Right cardiac atrium (tissue), 5 donors: ENCODE measurements around the gene SNCG. TPM values are rescaled to one million over a fixed set of nuclear protein-coding genes. Genes with fewer than 3 reads are reported as not detected.
A peak's percentile ranks its signal among the peaks of the same experiment; 100 is the strongest.

Source experiments
- ATAC-seq, 2 donors: fragments of 200-7000 bp; cut with Tn5 transposase; one replicate each; pipeline versions ENCODE4 v1.8.0 to v1.9.1; 2020; ENCODE audit warnings: moderate library complexity in 2 of 2, mild to moderate bottlenecking in 1 of 2
- DNase-seq, 3 donors: peaks; one replicate each; pipeline ENCODE4 v3.0.0-alpha.2; 2020
- H3K27ac ChIP-seq: one replicate; pipeline ENCODE4 v1.5.1; 2013; ENCODE audit warnings: mild to moderate bottlenecking, low read length, control low read depth, moderate library complexity
- H3K27me3 ChIP-seq: one replicate; pipeline ENCODE4 v1.6.1; 2013; ENCODE audit not compliant: control insufficient read depth, insufficient read depth
- H3K4me1 ChIP-seq: one replicate; pipeline ENCODE4 v1.6.1; 2013; ENCODE audit warnings: low read length; ENCODE audit not compliant: control insufficient read depth, insufficient read depth
- H3K4me3 ChIP-seq: one replicate; pipeline ENCODE4 v1.5.1; 2013; ENCODE audit warnings: low read length, control low read depth
- H3K9me3 ChIP-seq: one replicate; pipeline ENCODE4 v1.6.1; 2013; ENCODE audit warnings: low read length; ENCODE audit not compliant: control insufficient read depth
- WGBS: extraction: QIAGEN DNeasy Blood & Tissue Kit; methylation state at CpG from one replicate; pipeline ENCODE4 v1.1.7; 2013; 5-methylcytosine and 5-hydroxymethylcytosine counted together
- intact Hi-C, 4 donors: fragments of 100-400 bp; cut with DNase I; formaldehyde crosslinking; loops; one replicate each; pipeline versions ENCODE4 v1.11.0 to v1.14.0; 2022 to 2023
- polyA plus RNA-seq: library from polyadenylated mRNA; stranded (reverse); fragments of 200-250 nt; gene quantifications from one replicate; pipeline ENCODE4 v1.2.3, GENCODE V29; 2013
- total RNA-seq, 4 donors: library from RNA; stranded (reverse); fragmentation: NEBNext Ultra II Directional; extraction: Animal tissue kit (Norgen Biotek cat#: 25700); gene quantifications; one replicate each; pipeline ENCODE4 v1.2.1, GENCODE V29; 2021
- donor health status: healthy with polysubstance abuse.
- donor health status: DM: no; HTN: yes; CAD: no.
- donor health status: DM: no; HTN: no; CAD: no.
- donor health status: DM: no; HTN: yes; CAD: no; lungs with severe emphysema.
- donor health status: DM: yes; HTN: yes; CAD: no.

The SNCG gene
- total and polyA plus RNA-seq, 5 donors: 10.8 to 30.2 (median 16.2) TPM

GRCh38 chr10:86955501-86956194, 2.8 kb upstream of the SNCG start:
- DNase-seq (peak; percentile 48 to 74 (median 72)), ATAC-seq (peak in 1 of 2 donors; percentile 9)
- Histone ChIP-seq H3K4me1 (peaks cover 8% of the 10 kb centered on the region), H3K4me3 (peak overlapping the region; percentile 47), H3K27ac (peak overlapping the region; percentile 81), H3K27me3 (no peaks in the 10 kb centered on the region), H3K9me3 (no peaks in the 10 kb centered on the region)
- intact Hi-C loops: no loop called here
- whole genome bisulfite sequencing: 57% methylated on average over 16 of the region's 16 CpGs

DNA sequence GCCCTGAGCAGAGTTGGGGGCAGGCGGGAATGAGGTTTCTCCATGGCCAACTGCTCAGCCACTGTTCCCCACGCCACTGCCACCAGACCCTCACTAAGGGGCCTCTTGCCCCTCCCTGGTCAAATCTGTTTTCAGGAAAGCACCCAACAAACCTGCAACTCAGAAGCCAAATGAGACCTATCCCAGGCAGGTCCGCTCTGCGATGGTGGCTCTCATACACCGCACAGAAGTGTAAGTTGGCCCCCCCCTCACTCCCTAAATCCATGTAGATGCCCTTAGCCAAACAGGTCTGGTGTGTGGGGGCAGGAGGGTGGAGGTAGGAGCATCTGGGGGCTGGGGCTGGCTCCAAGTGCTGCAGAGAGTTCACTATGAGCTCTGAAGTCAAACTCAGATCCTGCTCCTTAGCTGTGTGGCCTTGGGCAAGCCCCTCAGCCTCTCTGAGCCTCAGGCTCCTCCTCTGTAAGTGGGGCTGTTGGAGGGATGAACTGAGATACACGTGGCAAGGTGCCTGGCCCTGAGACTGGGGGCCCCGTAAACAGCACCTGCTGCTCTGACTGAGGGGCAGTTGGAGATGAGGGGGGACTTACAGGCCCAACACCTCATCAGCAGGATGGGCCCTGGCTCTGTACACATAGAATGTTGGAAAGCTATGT, 2.1 kb upstream of the SNCG start:
- Histone ChIP-seq H3K4me1 (peaks cover 8% of the 10 kb centered on the region), H3K4me3 (peak overlapping the region; percentile 47), H3K27ac (peak overlapping the region; percentile 78), H3K27me3 (no peaks in the 10 kb centered on the region), H3K9me3 (no peaks in the 10 kb centered on the region)
- DNase-seq (peak in 1 of 3 donors; percentile 29), ATAC-seq (no peak)
- 68% methylated on average over 7 of the region's 7 CpGs for WGBS
- intact Hi-C loops: no loop called here

DNA sequence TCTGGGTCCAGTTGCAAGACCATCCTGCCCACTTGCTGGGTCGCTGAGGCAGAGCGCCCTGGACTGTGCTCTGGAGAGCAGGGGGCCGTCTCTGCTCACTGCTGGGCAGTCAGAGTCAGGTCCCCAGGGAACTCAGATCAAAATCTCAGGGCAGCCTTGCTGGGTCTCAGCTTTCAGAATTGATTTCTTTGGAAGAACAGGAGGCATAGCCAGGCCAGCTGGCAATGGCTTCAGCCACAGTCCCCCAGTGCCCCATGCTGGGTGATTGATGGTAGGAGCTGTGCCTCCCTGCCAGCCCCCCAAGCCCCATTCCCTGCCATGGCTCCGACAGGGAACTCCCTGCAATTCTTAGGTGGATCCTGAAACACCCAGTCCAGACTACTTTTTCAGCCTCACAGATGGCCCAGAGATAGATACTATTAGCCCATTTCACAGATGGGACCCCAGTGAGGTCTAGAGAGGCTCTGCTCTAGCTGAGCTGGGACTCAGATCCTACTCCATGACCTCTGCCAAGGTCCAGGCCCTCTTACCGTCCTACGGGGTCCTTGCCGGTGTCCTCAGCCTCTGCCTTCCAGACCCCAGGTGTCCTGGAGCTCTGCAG, 1.5 kb upstream of the SNCG start:
- peak overlapping the region; percentile 47 for H3K4me3 ChIP-seq
- no peaks in the 10 kb centered on the region for H3K27me3 ChIP-seq
- H3K27ac ChIP-seq: peak overlapping the region; percentile 78
- intact Hi-C loops: no loop called here
- ATAC-seq: no peak
- DNase-seq: peak in 1 of 3 donors; percentile 43
- WGBS: 66% methylated on average over 7 of the region's 7 CpGs
- peaks cover 8% of the 10 kb centered on the region for H3K4me1 ChIP-seq
- no peaks in the 10 kb centered on the region for H3K9me3 ChIP-seq

GRCh38 chr10:86957471-86958115, 806 bp upstream of the SNCG start, which contains the start of gene MMRN2:
Gene MMRN2 (minus strand): TSS chr10:86957615. CDS start chr10:86957541, 74 bp downstream.
- WGBS: 42% methylated on average over 9 of the region's 9 CpGs
- peaks cover 8% of the 10 kb centered on the region for H3K4me1 ChIP-seq

DNA sequence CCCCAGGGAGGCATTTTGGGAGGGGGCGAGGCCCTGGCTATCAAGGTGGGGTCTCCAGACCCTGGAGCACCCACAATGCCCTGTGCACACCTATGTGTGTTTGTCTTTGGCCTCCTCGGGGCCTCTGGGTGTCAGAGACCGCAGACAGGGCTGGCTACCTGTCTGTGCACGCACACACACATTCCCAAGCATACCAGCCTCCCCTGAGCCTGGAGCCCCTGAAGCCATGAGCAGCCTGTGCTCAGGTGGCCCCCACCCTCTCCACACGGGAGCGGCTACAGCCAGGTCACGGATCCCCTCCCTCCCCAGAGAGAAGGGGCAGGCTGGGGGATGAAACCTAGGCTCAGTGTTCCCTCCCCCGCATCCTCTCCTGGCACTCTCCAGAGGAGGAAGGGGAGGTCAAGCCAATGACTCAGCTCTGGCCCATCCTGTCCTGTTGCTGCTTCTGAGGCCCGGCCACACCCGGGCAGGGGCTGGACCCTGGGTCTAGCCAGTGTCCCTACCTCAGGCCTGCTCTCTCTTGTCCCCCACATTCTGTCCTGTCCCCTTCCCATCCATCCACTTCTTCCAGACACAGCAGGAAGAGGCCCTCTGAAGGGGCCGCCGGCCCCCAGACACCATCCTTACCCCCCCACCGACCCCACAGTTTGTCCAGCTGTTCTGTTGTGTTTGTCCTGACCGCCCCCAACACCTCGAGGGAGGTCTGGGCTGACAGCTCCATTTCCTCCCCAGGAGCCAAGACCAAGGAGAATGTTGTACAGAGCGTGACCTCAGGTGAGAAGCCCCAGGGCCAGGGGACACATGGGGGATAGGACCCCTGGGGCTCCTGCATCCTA, 720 bp downstream of the SNCG start:
- DNase-seq: peak; percentile 83 to 87 (median 87)
- no peaks in the 10 kb centered on the region for H3K9me3 ChIP-seq
- intact Hi-C loops: no loop called here
- peak overlapping the region; percentile 19 for H3K27ac ChIP-seq
- H3K4me1 ChIP-seq: peaks cover 2% of the 10 kb centered on the region
- H3K27me3 ChIP-seq: no peaks in the 10 kb centered on the region
- 48% methylated on average over 16 of the region's 16 CpGs for WGBS
- peak overlapping the region; percentile 1 for H3K4me3 ChIP-seq
- peak; percentile 63 to 75 for ATAC-seq

More at GRCh38 chr10:86957471-86958115, 806 bp upstream of the SNCG start, which contains the start of gene MMRN2:
- Histone ChIP-seq H3K27ac (peak within 1 kb of the TSS; percentile 78), H3K27me3 (no peaks in the 10 kb centered on the region), H3K4me3 (peak within 1 kb of the TSS; percentile 47), H3K9me3 (no peaks in the 10 kb centered on the region)
- intact Hi-C loops: no loop called here
- peak; percentile 70 to 82 (median 80) for DNase-seq
- peak; percentile 7 to 37 for ATAC-seq

DNA sequence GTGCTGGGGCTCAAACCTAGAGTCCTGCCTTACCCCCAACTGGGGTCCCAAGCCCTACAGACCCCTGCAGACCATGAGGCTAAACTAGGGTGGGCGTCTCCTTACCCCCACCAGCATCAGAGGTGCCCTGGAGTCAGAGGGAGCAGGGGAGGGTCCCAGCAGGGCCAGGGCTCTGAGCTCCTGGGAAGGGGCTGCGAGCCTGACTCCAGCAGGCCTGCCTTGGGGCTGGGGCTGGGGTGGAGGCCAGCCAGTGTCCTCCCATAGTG, 1.3 kb downstream of the SNCG start:
- intact Hi-C loops: no loop called here
- WGBS: 95% methylated on average over 2 of the region's 2 CpGs
- H3K4me1 ChIP-seq: no peaks in the 10 kb centered on the region

DNA sequence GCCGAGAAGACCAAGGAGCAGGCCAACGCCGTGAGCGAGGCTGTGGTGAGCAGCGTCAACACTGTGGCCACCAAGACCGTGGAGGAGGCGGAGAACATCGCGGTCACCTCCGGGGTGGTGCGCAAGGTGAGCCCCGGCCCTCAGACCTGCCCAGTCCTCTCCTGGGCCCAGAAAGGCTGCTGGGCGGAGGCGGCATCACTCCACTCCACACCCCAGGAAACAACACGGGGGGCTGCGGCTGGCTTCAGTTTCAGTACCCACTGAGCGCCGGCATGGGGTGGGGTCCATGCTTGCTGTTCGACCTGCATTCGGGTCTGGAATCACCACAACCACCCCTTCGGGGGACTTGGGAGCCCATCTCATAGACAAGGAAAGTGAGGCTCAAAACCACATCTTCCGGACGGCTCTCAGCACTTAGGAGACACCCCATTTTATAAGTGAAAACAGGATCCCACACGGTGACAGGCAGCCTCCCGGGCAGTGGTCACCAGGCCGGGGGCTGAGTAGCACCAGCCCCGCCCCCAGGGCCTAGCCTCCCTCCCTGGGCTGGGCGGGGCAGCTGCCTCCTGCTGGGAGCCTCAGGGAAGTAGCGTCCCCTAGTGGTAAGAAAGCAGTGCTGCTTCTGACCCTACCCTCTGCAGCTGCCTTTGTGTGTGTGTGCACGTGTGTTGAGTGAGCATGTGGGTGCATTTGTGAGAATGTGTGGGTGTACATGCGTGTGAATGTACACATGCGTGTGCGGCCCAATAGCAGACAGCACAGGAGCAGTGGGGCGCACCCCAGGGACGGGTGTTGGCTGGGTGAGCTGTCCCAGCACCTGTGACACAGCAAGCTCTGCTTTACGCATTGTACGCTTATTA, 1.8 kb downstream of the SNCG start:
- peak; percentile 73 to 84 (median 79) for DNase-seq
- H3K4me1 ChIP-seq: no peaks in the 10 kb centered on the region
- WGBS: 67% methylated on average over 37 of the region's 37 CpGs
- intact Hi-C loops: no loop called here
- no peaks in the 10 kb centered on the region for H3K9me3 ChIP-seq
- H3K27ac ChIP-seq: peak overlapping the region; percentile 19
- H3K27me3 ChIP-seq: no peaks in the 10 kb centered on the region
- peak; percentile 44 to 52 for ATAC-seq
- no peak overlapping the region for H3K4me3 ChIP-seq

More for the DNA sequence above, 1.3 kb downstream of the SNCG start:
- ATAC-seq: no peak
- H3K27me3 ChIP-seq: no peaks in the 10 kb centered on the region
- peak overlapping the region; percentile 19 for H3K27ac ChIP-seq
- no peaks in the 10 kb centered on the region for H3K9me3 ChIP-seq
- no peak for DNase-seq
- no peak overlapping the region for H3K4me3 ChIP-seq

DNA sequence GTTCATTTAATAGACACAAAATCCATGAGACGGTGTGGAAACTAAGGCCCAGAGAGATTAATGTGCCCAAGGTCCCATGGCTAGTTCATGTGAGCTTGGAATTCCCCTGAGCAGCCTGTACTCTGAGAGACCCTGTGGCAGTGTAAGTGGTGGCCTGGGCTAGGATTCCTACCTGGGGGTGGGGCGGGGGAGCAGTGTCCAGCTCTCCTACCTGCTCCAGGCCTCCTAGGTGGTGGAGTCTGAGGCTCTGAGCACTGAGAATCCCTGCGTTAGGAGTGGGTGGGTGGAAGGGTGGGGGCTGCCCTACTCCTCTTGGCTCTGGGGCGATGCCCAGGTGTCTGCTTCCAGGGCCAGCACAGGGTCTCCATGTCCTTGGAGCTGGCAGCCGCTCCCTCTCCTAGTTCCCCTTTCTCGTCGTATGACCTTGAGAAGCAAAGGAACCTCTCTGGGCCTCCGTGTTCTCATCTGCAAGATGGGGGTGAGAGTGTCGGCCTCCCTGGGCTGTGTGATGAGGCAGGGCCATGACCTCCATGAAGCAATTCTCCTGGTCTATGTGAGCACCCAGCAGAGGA, 2.5 kb downstream of the SNCG start:
- Histone ChIP-seq H3K9me3 (no peaks in the 10 kb centered on the region), H3K27me3 (no peaks in the 10 kb centered on the region), H3K4me1 (no peaks in the 10 kb centered on the region), H3K27ac (no peak overlapping the region), H3K4me3 (no peak overlapping the region)
- ATAC-seq (no peak), DNase-seq (peak in 2 of 3 donors; percentile 47 to 48)
- intact Hi-C loops: no loop called here
- WGBS: 84% methylated on average over 9 of the region's 9 CpGs

- 87% methylated on average over 12 of the region's 12 CpGs for WGBS
- Histone ChIP-seq H3K9me3 (no peaks in the 10 kb centered on the region), H3K27me3 (no peaks in the 10 kb centered on the region), H3K27ac (no peak overlapping the region), H3K4me3 (no peak overlapping the region), H3K4me1 (peaks cover 2% of the 10 kb centered on the region)
- intact Hi-C loops: no loop called here
- DNase-seq (peak in 2 of 3 donors; percentile 45 to 53), ATAC-seq (no peak)
Measured at GRCh38 chr10:86961481-86962091, 3.2 kb downstream of the SNCG start.
